K562 (cell line): Measurements from ENCODE around the gene MIDN. TPM values are rescaled to one million over a fixed set of nuclear protein-coding genes. Genes with fewer than 3 reads are reported as not detected.

Experiments used
- CBX8 ChIP-seq: fragments of 200-600 bp; sonication (generic); IDR thresholded peaks from 2 replicates; pipeline ENCODE4 v1.6.1; 2012; ENCODE audit warnings: borderline replicate concordance, mixed run types, low read depth, mild to moderate bottlenecking, moderate library complexity, mixed read lengths, low read length, control low read depth, inconsistent platforms; ENCODE audit not compliant: poor library complexity, severe bottlenecking; ENCODE audit errors: extremely low read depth
- CXXC5 ChIP-seq: fragments of 250-450 bp; sonication (Bioruptor Pico); IDR thresholded peaks from 2 replicates; pipeline ENCODE4 v1.8.0; 2022; ENCODE audit warnings: inconsistent platforms, mild to moderate bottlenecking, moderate library complexity
- HDAC3 ChIP-seq: fragments of 450-650 bp; IDR thresholded peaks from 2 replicates; pipeline ENCODE4 v1.6.1; 2018; ENCODE audit warnings: borderline replicate concordance, mild to moderate bottlenecking, moderate library complexity; ENCODE audit not compliant: partially characterized antibody
- HOXB6 ChIP-seq: fragments of 250-450 bp; sonication (Bioruptor Pico); IDR thresholded peaks from 2 replicates; pipeline ENCODE4 v1.5.1; 2022; ENCODE audit warnings: mild to moderate bottlenecking, borderline replicate concordance
- POLR2B ChIP-seq: fragments of 450-650 bp; IDR thresholded peaks from 2 replicates; pipeline ENCODE4 v1.6.1; 2018; ENCODE audit warnings: low read depth; ENCODE audit not compliant: partially characterized antibody
- POU5F1 ChIP-seq: fragments of 150-350 bp; IDR thresholded peaks from 2 replicates; pipeline ENCODE4 v1.6.1; 2014; ENCODE audit warnings: borderline replicate concordance, low read length, low read depth, mild to moderate bottlenecking; ENCODE audit not compliant: partially characterized antibody
- PTBP1 ChIP-seq: fragments of 200-400 bp; formaldehyde crosslinking; IDR thresholded peaks from 2 replicates; pipeline ENCODE4 v1.6.1; 2017; ENCODE audit warnings: low read depth, low read length
- RB1 ChIP-seq: fragments of 450-650 bp; IDR thresholded peaks from 2 replicates; pipeline ENCODE4 v1.6.1; 2017; ENCODE audit warnings: low read depth, mild to moderate bottlenecking
- RBM25 ChIP-seq: fragments of 200-400 bp; formaldehyde crosslinking; IDR thresholded peaks from 2 replicates; pipeline ENCODE4 v1.6.1; 2018; ENCODE audit warnings: low read length, low read depth, moderate library complexity; ENCODE audit not compliant: severe bottlenecking
- ZBTB7A ChIP-seq: IDR thresholded peaks from 2 replicates; pipeline ENCODE4 v1.6.1; 2011; ENCODE audit warnings: low read depth, mild to moderate bottlenecking, low read length, moderate library complexity, borderline replicate concordance; ENCODE audit not compliant: control insufficient read depth
- ZNF316 ChIP-seq: fragments of 450-650 bp; IDR thresholded peaks from 2 replicates; pipeline ENCODE4 v1.6.1; 2016
- polyA plus RNA-seq, 8 experiments: library from polyadenylated mRNA; depleted of rRNA in 4 of 8; stranded (reverse) in 5 of 8; unstranded in 3 of 8; fragments of >200 nt; fragmentation: Nextera tagmentation in 2 of 8; fragmentation: Illumina TruSeq in 1 of 8; extraction: Ambion mirVana in 2 of 8; extraction: Trizol in 1 of 8; gene quantifications; 2 replicates each; pipeline versions ENCODE4 v1.2.1 to v1.2.3, GENCODE V29; 2011 to 2014; ENCODE audit warnings: inconsistent platforms in 1 of 8, missing spikeins in 1 of 8
- total RNA-seq, 7 experiments: library from RNA; depleted of rRNA in 6 of 7; stranded (reverse); fragments of >200 nt in 6 of 7; fragmentation: Illumina TruSeq in 2 of 7; extraction: Trizol in 2 of 7; gene quantifications; 2 replicates each; pipeline versions ENCODE4 v1.2.1 to v1.2.3, GENCODE V29; 2011 to 2021; ENCODE audit warnings: low replicate concordance in 1 of 7
- TF ChIP-seq, protein P1 (sequence below): fragments of 150-350 bp; conservative IDR thresholded peaks from 2 replicates; pipeline ENCODE4 v1.6.1; 2014; ENCODE audit warnings: low read length
- TF ChIP-seq, protein P2 (sequence below), 2 experiments: fragments of 450-650 bp; formaldehyde crosslinking in 1 of 2; IDR thresholded peaks; 2 replicates each; pipeline versions ENCODE4 v1.4.0 to v1.6.1; 2014 to 2020; ENCODE audit warnings: mild to moderate bottlenecking in 2 of 2, borderline replicate concordance in 1 of 2, low read depth in 1 of 2
- TF ChIP-seq, protein P3 (sequence below): sonication (generic); formaldehyde crosslinking; IDR thresholded peaks from 2 replicates; pipeline ENCODE4 v1.9.0; 2022; ENCODE audit warnings: mild to moderate bottlenecking, missing genetic modification reagents

The MIDN gene
- total and polyA plus RNA-seq, 9 of the 15 experiments (the other 6 are each of a cell fraction or from before 2014, with no cell fraction given) = 0.17 to 120 (median 10.1) TPM

DNA sequence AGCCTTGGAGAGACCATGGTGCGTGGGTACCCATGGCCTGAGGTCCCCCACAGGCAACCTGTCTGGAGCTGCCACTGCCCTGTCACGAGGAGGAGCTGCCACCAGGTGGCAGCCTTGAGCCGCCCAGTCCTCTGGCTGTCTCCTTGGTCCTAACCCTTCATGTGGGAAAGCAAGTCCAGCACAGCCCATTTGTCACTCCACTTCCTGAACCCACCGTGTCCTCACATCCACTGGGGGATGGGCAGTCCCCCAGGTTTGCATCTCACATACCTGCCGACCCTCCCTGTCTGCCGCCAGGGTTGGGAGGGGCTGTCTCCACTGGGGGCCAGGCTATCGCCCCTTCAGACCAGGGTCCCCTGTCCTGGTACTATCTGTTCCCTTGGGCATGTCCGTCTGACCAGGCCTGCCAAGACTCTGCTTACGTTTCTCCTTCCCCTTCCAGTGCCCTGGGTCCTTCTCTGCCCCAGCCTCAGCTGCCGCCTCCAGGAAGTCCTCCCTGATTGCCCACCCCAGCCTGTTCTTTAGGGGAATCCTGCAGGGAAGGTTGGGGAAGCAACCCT is 31.5 kb downstream of the MIDN start (continued):
- TF ChIP-seq, protein P1, sequence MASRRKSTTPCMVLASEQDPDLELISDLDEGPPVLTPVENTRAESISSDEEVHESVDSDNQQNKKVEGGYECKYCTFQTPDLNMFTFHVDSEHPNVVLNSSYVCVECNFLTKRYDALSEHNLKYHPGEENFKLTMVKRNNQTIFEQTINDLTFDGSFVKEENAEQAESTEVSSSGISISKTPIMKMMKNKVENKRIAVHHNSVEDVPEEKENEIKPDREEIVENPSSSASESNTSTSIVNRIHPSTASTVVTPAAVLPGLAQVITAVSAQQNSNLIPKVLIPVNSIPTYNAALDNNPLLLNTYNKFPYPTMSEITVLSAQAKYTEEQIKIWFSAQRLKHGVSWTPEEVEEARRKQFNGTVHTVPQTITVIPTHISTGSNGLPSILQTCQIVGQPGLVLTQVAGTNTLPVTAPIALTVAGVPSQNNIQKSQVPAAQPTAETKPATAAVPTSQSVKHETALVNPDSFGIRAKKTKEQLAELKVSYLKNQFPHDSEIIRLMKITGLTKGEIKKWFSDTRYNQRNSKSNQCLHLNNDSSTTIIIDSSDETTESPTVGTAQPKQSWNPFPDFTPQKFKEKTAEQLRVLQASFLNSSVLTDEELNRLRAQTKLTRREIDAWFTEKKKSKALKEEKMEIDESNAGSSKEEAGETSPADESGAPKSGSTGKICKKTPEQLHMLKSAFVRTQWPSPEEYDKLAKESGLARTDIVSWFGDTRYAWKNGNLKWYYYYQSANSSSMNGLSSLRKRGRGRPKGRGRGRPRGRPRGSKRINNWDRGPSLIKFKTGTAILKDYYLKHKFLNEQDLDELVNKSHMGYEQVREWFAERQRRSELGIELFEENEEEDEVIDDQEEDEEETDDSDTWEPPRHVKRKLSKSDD = no peak
- peak; percentile 9 for TF ChIP-seq POU5F1
- TF ChIP-seq POLR2B = peak; percentile 21
- TF ChIP-seq, protein P2, sequence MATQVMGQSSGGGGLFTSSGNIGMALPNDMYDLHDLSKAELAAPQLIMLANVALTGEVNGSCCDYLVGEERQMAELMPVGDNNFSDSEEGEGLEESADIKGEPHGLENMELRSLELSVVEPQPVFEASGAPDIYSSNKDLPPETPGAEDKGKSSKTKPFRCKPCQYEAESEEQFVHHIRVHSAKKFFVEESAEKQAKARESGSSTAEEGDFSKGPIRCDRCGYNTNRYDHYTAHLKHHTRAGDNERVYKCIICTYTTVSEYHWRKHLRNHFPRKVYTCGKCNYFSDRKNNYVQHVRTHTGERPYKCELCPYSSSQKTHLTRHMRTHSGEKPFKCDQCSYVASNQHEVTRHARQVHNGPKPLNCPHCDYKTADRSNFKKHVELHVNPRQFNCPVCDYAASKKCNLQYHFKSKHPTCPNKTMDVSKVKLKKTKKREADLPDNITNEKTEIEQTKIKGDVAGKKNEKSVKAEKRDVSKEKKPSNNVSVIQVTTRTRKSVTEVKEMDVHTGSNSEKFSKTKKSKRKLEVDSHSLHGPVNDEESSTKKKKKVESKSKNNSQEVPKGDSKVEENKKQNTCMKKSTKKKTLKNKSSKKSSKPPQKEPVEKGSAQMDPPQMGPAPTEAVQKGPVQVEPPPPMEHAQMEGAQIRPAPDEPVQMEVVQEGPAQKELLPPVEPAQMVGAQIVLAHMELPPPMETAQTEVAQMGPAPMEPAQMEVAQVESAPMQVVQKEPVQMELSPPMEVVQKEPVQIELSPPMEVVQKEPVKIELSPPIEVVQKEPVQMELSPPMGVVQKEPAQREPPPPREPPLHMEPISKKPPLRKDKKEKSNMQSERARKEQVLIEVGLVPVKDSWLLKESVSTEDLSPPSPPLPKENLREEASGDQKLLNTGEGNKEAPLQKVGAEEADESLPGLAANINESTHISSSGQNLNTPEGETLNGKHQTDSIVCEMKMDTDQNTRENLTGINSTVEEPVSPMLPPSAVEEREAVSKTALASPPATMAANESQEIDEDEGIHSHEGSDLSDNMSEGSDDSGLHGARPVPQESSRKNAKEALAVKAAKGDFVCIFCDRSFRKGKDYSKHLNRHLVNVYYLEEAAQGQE (IDR thresholded peaks at IDR 0.05; ENCODE audit: borderline replicate concordance) = peak; percentile 79
- TF ChIP-seq, protein P2 (CRISPR knock-in tag; IDR thresholded peaks at IDR 0.05; ENCODE audit: low read depth) = no peak
- TF ChIP-seq CBX8 = no peak
- TF ChIP-seq ZBTB7A = 0 out of 2 replicates have a peak, but pooled peaks have one; percentile 42
- peak; percentile 62; the same call in 1 of the 2 replicates for TF ChIP-seq RB1
- no peak for TF ChIP-seq CXXC5
- peak; percentile 97 for TF ChIP-seq PTBP1
- TF ChIP-seq, protein P3, sequence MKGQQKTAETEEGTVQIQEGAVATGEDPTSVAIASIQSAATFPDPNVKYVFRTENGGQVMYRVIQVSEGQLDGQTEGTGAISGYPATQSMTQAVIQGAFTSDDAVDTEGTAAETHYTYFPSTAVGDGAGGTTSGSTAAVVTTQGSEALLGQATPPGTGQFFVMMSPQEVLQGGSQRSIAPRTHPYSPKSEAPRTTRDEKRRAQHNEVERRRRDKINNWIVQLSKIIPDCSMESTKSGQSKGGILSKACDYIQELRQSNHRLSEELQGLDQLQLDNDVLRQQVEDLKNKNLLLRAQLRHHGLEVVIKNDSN (CRISPR knock-in tag) = peak; percentile 68
- no peak for TF ChIP-seq HOXB6 (CRISPR knock-in tag)
- TF ChIP-seq HDAC3 = no peak
- peak; percentile 94 for TF ChIP-seq RBM25
- TF ChIP-seq ZNF316 = no peak
